GM23338 (cell line): ENCODE results near the gene IL1R1. TPM values are rescaled to one million over a fixed set of nuclear protein-coding genes. Genes with fewer than 3 reads are reported as not detected.
A peak's percentile ranks its signal among the peaks of the same experiment; 100 is the strongest.

Experiments used
- ATAC-seq: fragments of 200-7000 bp; cut with Tn5 transposase; 3 replicates; pipeline ENCODE4 v1.9.1; 2020
- DNase-seq: peaks from one replicate; pipeline ENCODE4 v3.0.0-alpha.2; 2015; ENCODE audit warnings: low spot score
- H2AFZ ChIP-seq: fragments of 200-600 bp; sonication (generic); 2 replicates; pipeline ENCODE4 v1.8.0; 2016; ENCODE audit warnings: antibody characterized with exemption, mild to moderate bottlenecking, moderate library complexity
- H3F3A ChIP-seq: fragments of 200-600 bp; sonication (generic); replicated peaks from 2 replicates; pipeline ENCODE4 v1.8.0; 2017; ENCODE audit warnings: antibody characterized with exemption, mixed run types, low read depth
- H3K27ac ChIP-seq: fragments of 200-600 bp; sonication (generic); 2 replicates; pipeline ENCODE4 v1.6.1; 2016; ENCODE audit warnings: low read depth
- H3K27me3 ChIP-seq: fragments of 200-600 bp; sonication (generic); 2 replicates; pipeline ENCODE4 v1.8.0; 2016; ENCODE audit warnings: mild to moderate bottlenecking, mixed run types, moderate library complexity; ENCODE audit not compliant: insufficient read depth
- H3K36me3 ChIP-seq: fragments of 200-600 bp; sonication (generic); 2 replicates; pipeline ENCODE4 v1.8.0; 2016; ENCODE audit warnings: mild to moderate bottlenecking; ENCODE audit not compliant: insufficient read depth
- H3K4me1 ChIP-seq: fragments of 200-600 bp; sonication (generic); 2 replicates; pipeline ENCODE4 v1.8.0; 2016; ENCODE audit warnings: mild to moderate bottlenecking, moderate library complexity; ENCODE audit not compliant: insufficient read depth
- H3K4me2 ChIP-seq: fragments of 200-600 bp; sonication (generic); 2 replicates; pipeline ENCODE4 v1.7.1; 2017; ENCODE audit warnings: mixed run types
- H3K4me3 ChIP-seq: fragments of 200-600 bp; sonication (generic); 2 replicates; pipeline ENCODE4 v1.6.1; 2016; ENCODE audit warnings: mixed run types
- H3K79me2 ChIP-seq: fragments of 200-600 bp; sonication (generic); replicated peaks from 2 replicates; pipeline ENCODE4 v1.8.0; 2017; ENCODE audit warnings: mild to moderate bottlenecking; ENCODE audit not compliant: insufficient read depth
- H3K9me2 ChIP-seq: fragments of 200-600 bp; sonication (generic); 2 replicates; pipeline ENCODE4 v1.8.0; 2017; ENCODE audit not compliant: insufficient read depth
- H4K20me1 ChIP-seq: fragments of 200-600 bp; sonication (generic); replicated peaks from 2 replicates; pipeline ENCODE4 v1.8.0; 2017; ENCODE audit warnings: mild to moderate bottlenecking; ENCODE audit not compliant: insufficient read depth
- H3K27ac Mint-ChIP-seq: 2 replicates; pipeline ENCODE4 v1.8.0; 2020; ENCODE audit warnings: inconsistent platforms, mild to moderate bottlenecking, moderate library complexity, mixed read lengths
- H3K27me3 Mint-ChIP-seq: 3 replicates; pipeline ENCODE4 v1.8.0; 2022; ENCODE audit warnings: low read depth, mild to moderate bottlenecking, moderate library complexity, mixed read lengths, inconsistent platforms; ENCODE audit not compliant: insufficient read depth, poor library complexity
- H3K36me3 Mint-ChIP-seq: 3 replicates; pipeline ENCODE4 v1.8.0; 2021; ENCODE audit warnings: low read depth, mild to moderate bottlenecking, inconsistent platforms, moderate library complexity, mixed read lengths
- H3K4me1 Mint-ChIP-seq: 3 replicates; pipeline ENCODE4 v1.8.0; 2020; ENCODE audit warnings: mild to moderate bottlenecking, inconsistent platforms, mixed read lengths
- H3K4me3 Mint-ChIP-seq: 3 replicates; pipeline ENCODE4 v1.8.0; 2021; ENCODE audit warnings: moderate library complexity, mild to moderate bottlenecking, inconsistent platforms, mixed read lengths
- H3K9me3 Mint-ChIP-seq: 3 replicates; pipeline ENCODE4 v1.8.0; 2020; ENCODE audit warnings: moderate library complexity, mild to moderate bottlenecking, inconsistent platforms, mixed read lengths
- CREB1 ChIP-seq: fragments of 250-450 bp; sonication (Bioruptor Pico); IDR thresholded peaks from 2 replicates; pipeline ENCODE4 v1.5.0; 2020; ENCODE audit warnings: low read depth, mild to moderate bottlenecking, moderate library complexity
- CTCF ChIP-seq, 2 experiments: fragments of 200-600 bp in 1 of 2; sonication (generic) in 1 of 2; conservative IDR thresholded peaks; 2 replicates each; pipeline versions ENCODE4 v1.5.1 to v1.6.1; 2016 to 2017; ENCODE audit warnings: antibody characterized with exemption in 2 of 2, low read depth in 2 of 2, mild to moderate bottlenecking in 2 of 2, moderate library complexity in 1 of 2
- JUNB ChIP-seq: IDR thresholded peaks from one replicate; pipeline ENCODE4 v1.6.1; 2016; ENCODE audit warnings: antibody characterized with exemption; ENCODE audit not compliant: unreplicated experiment
- POLR2AphosphoS5 ChIP-seq: IDR thresholded peaks from 2 replicates; pipeline ENCODE4 v1.6.1; 2016; ENCODE audit warnings: antibody characterized with exemption, low read depth
- ZNF331 ChIP-seq: fragments of 250-450 bp; sonication (Bioruptor Pico); IDR thresholded peaks from 2 replicates; pipeline ENCODE4 v1.5.0; 2020; ENCODE audit warnings: low read depth, mild to moderate bottlenecking, moderate library complexity
- ZNF462 ChIP-seq: fragments of 250-450 bp; sonication (Bioruptor Pico); IDR thresholded peaks from 2 replicates; pipeline ENCODE4 v1.5.0; 2020; ENCODE audit warnings: mild to moderate bottlenecking, moderate library complexity
- long read RNA-seq: library from polyadenylated mRNA; unstranded; transcript quantifications from one replicate; pipeline ENCODE4 v2.0.0, GENCODE V29; 2020; ENCODE audit not compliant: unreplicated experiment
- polyA plus RNA-seq: library from polyadenylated mRNA; unstranded; fragments of >200 nt; fragmentation: Nextera tagmentation; extraction: Ambion mirVana; gene quantifications from 2 replicates; pipeline ENCODE4 v1.2.1, GENCODE V29; 2016
- total RNA-seq: library from RNA; depleted of rRNA; stranded (reverse); fragments of >200 nt; shearing (Covaris generic); gene quantifications from 2 replicates; pipeline ENCODE4 v1.2.3, GENCODE V29; 2014; rRNA removed

The IL1R1 gene, protein sequence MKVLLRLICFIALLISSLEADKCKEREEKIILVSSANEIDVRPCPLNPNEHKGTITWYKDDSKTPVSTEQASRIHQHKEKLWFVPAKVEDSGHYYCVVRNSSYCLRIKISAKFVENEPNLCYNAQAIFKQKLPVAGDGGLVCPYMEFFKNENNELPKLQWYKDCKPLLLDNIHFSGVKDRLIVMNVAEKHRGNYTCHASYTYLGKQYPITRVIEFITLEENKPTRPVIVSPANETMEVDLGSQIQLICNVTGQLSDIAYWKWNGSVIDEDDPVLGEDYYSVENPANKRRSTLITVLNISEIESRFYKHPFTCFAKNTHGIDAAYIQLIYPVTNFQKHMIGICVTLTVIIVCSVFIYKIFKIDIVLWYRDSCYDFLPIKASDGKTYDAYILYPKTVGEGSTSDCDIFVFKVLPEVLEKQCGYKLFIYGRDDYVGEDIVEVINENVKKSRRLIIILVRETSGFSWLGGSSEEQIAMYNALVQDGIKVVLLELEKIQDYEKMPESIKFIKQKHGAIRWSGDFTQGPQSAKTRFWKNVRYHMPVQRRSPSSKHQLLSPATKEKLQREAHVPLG
- 0.17 and 0.47 TPM in 2 replicates for total RNA-seq
- 0.26 TPM in 1 of 2 replicates, not detected in the other for polyA plus RNA-seq
- long read RNA-seq = 0 reads

- ATAC-seq (peak; percentile 87), DNase-seq (peak; percentile 70)
- Mint-ChIP-seq H3K36me3 (peaks cover 4% of the 10 kb centered on the region; the same call in 2 of the 3 replicates), H3K9me3 (peaks cover 28% of the 10 kb centered on the region), H3K27ac (no peak within 1 kb of the TSS), H3K4me1 (peaks cover 12% of the 10 kb centered on the region; the same call in 2 of the 3 replicates), H3K4me3 (peak within 1 kb of the TSS; percentile 78), H3K27me3 (peaks cover 31% of the 10 kb centered on the region)
- Histone ChIP-seq H4K20me1 (no peaks in the 10 kb centered on the region), H3K27ac (no peak within 1 kb of the TSS), H3K27me3 (peaks cover 38% of the 10 kb centered on the region), H3K4me2 (peak within 1 kb of the TSS; percentile 96), H3K9me2 (peaks cover 4% of the 10 kb centered on the region), H3F3A (0 out of 2 replicates have a peak, but pooled peaks cover 4% of the 10 kb centered on the region), H3K4me3 (peak within 1 kb of the TSS; percentile 70), H2AFZ (peak within 1 kb of the TSS; percentile 98), H3K4me1 (no peaks in the 10 kb centered on the region; the same call in 1 of the 2 replicates), H3K79me2 (no peaks in the 10 kb centered on the region), H3K36me3 (no peaks in the 10 kb centered on the region)
- TF ChIP-seq CTCF (conservative IDR thresholded peaks at IDR 0.05; ENCODE audit: low read depth in 2 of 2) (peak in 1 of 2 experiments; percentile 19; a peak in 1 of 4 replicates), ZNF331 (CRISPR knock-in tag) (no peak)
Measured at GRCh38 chr2:102141970-102142828, at the start of gene IL1R1. TSS of gene IL1R1 (plus strand) at chr2:102142746. CDS start at chr2:102157725, 14,979 bp downstream.

DNA sequence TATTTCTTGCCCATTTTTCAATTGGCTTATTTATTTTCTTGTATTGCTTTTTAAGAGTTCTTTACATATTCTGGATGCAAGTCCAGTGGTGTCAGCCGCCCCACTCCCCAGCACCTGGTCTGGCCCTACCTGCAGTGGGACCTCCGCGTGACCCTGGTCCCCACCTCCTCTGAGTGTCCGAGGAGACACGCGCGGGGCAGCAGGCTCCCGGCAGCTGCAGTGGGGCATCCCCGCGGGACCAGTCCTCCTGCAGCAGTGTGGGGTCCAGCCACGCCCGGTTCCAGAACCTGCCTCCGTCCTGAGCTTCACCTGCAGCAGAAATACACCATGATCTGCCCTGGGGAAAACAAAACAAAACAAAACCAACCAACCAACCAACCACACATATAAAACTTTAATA, 48.9 kb upstream of the IL1R1 start:
- Mint-ChIP-seq H3K27ac (no peak overlapping the region), H3K4me1 (peaks cover 7% of the 10 kb centered on the region), H3K36me3 (no peaks in the 10 kb centered on the region), H3K9me3 (no peaks in the 10 kb centered on the region; the same call in 2 of the 3 replicates), H3K4me3 (no peak overlapping the region), H3K27me3 (peaks cover 2% of the 10 kb centered on the region)
- no peaks in the 10 kb centered on the region for H3F3A ChIP-seq
- H3K79me2 ChIP-seq = no peaks in the 10 kb centered on the region
- no peaks in the 10 kb centered on the region for H3K36me3 ChIP-seq
- H2AFZ ChIP-seq = no peak overlapping the region
- no peak for DNase-seq
- no peak overlapping the region for H3K4me2 ChIP-seq
- H3K4me3 ChIP-seq = no peak overlapping the region
- no peaks in the 10 kb centered on the region for H3K27me3 ChIP-seq
- no peak overlapping the region for H3K27ac ChIP-seq
- no peaks in the 10 kb centered on the region for H3K9me2 ChIP-seq
- ATAC-seq = no peak
- H4K20me1 ChIP-seq = no peaks in the 10 kb centered on the region
- no peaks in the 10 kb centered on the region for H3K4me1 ChIP-seq
- TF ChIP-seq POLR2AphosphoS5 (no peak), JUNB (no peak), ZNF331 (CRISPR knock-in tag) (no peak), CREB1 (no peak), CTCF (conservative IDR thresholded peaks at IDR 0.05; ENCODE audit: low read depth in 2 of 2) (no peak), ZNF462 (CRISPR knock-in tag) (no peak)
